ENCODE results near the gene MREG. TPM values are rescaled to one million over a fixed set of nuclear protein-coding genes. Genes with fewer than 3 reads are reported as not detected.

MREG gene
- total RNA-seq, 1 donor from 2014 or later, result 11.8 TPM

DNA sequence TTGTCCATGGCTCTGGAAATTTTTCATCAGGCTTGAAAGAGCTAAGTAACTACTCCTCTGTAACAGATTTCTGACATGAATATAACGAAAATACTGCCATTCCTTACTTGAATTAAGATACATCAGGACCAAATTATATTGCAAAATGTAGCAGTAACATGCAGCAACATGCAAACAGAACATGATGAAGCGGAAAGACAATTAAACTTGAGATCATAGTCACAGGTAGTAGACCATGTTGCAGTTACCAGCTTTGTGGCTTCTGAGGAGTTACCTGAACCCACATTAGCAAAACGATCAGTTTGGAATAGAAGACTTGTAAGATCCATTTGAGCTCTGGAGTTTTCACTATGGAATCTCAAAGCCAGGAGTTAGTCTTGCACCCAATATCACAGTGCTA is 76.2 kb downstream of the MREG start:
- Histone ChIP-seq H3K27ac (no peak overlapping the region), H3K4me3 (no peak overlapping the region), H3K9me3 (no peaks in the 10 kb centered on the region), H3K27me3 (no peaks in the 10 kb centered on the region), H3K4me1 (no peaks in the 10 kb centered on the region), H3K36me3 (no peaks in the 10 kb centered on the region)
- TF ChIP-seq, protein P1, sequence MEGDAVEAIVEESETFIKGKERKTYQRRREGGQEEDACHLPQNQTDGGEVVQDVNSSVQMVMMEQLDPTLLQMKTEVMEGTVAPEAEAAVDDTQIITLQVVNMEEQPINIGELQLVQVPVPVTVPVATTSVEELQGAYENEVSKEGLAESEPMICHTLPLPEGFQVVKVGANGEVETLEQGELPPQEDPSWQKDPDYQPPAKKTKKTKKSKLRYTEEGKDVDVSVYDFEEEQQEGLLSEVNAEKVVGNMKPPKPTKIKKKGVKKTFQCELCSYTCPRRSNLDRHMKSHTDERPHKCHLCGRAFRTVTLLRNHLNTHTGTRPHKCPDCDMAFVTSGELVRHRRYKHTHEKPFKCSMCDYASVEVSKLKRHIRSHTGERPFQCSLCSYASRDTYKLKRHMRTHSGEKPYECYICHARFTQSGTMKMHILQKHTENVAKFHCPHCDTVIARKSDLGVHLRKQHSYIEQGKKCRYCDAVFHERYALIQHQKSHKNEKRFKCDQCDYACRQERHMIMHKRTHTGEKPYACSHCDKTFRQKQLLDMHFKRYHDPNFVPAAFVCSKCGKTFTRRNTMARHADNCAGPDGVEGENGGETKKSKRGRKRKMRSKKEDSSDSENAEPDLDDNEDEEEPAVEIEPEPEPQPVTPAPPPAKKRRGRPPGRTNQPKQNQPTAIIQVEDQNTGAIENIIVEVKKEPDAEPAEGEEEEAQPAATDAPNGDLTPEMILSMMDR (IDR thresholded peaks at IDR 0.05), result no peak
- TF ChIP-seq POLR2A (IDR thresholded peaks at IDR 0.05) (no peak), POLR2AphosphoS5 (IDR thresholded peaks at IDR 0.05; ENCODE audit: insufficient read depth in 1 of 2, low read depth in 1 of 2) (no peak)
- intact Hi-C loops (cut with DNase I), result no loop called here
- DNase-seq (ENCODE audit: extremely low spot score in 2 of 2), result no peak

- intact Hi-C loops (cut with DNase I), result no loop called here
- Histone ChIP-seq H3K27me3 (no peaks in the 10 kb centered on the region), H3K4me3 (no peak overlapping the region), H3K36me3 (no peaks in the 10 kb centered on the region), H3K9me3 (no peaks in the 10 kb centered on the region), H3K27ac (no peak overlapping the region), H3K4me1 (no peaks in the 10 kb centered on the region)
- no peak for TF ChIP-seq POLR2A (IDR thresholded peaks at IDR 0.05)
- no peak for DNase-seq (ENCODE audit: extremely low spot score in 2 of 2)
Measured at GRCh38 chr2:215933151-215933550, 80.2 kb downstream of the MREG start.

- Histone ChIP-seq H3K9me3 (no peaks in the 10 kb centered on the region), H3K36me3 (no peaks in the 10 kb centered on the region), H3K27ac (no peak overlapping the region), H3K27me3 (no peaks in the 10 kb centered on the region), H3K4me3 (no peak overlapping the region), H3K4me1 (no peaks in the 10 kb centered on the region)
- intact Hi-C loops (cut with DNase I), result loop anchor here (2.0 kb wide), 1 partner anchor 537 kb away; no protein-coding TSS in a partner anchor
- no peak for DNase-seq (ENCODE audit: extremely low spot score in 2 of 2)
- TF ChIP-seq POLR2A (IDR thresholded peaks at IDR 0.05) (no peak), POLR2AphosphoS5 (IDR thresholded peaks at IDR 0.05; ENCODE audit: insufficient read depth in 1 of 2, low read depth in 1 of 2) (no peak)
- TF ChIP-seq, protein P1 (IDR thresholded peaks at IDR 0.05), result peak; percentile 23 to 71 (median 69)
Measured at GRCh38 chr2:215931256-215931903, 82.0 kb downstream of the MREG start.

DNA sequence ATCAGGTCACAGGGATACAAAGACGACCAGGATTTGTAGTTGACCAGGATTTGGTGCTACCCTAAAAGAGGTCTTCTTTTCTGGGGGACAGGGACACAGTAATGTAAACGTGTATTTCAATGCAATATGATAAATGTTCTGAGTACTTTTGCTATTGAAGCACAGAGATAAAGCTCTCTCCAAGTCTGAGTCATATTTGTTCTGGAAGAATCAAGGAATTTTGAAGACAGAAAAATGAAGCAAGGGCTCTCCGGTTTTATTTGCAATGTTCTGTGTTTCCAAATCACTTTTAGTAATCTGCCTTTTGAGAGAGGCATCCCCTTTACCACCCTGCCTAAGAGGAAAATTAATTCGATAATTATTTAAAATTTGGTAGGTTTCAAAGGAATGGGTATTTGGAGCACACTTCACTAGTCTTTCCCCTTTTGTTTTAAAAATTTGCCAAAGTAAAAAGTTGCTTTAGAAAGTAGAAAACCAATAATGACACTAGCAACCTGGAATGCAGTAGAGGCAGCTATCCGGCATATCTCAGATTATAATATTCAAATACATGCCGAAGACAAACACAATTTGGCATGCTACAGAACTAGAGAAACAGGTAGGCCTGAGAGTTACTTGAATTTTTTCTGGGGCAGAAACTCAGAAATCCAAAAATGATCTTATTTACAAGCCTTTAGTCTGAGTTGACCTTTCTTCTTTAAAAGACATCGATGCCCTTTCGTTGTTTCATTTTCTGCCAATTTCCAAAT is 82.7 kb downstream of the MREG start:
- Histone ChIP-seq H3K9me3 (no peaks in the 10 kb centered on the region), H3K4me1 (no peaks in the 10 kb centered on the region), H3K4me3 (no peak overlapping the region), H3K27me3 (no peaks in the 10 kb centered on the region), H3K27ac (no peak overlapping the region), H3K36me3 (no peaks in the 10 kb centered on the region)
- DNase-seq (ENCODE audit: extremely low spot score in 2 of 2), result no peak
- no peak for TF ChIP-seq POLR2A (IDR thresholded peaks at IDR 0.05)
- TF ChIP-seq POLR2AphosphoS5 (IDR thresholded peaks at IDR 0.05; ENCODE audit: insufficient read depth in 1 of 2, low read depth in 1 of 2), result no peak
- TF ChIP-seq, protein P1 (IDR thresholded peaks at IDR 0.05), result no peak
- intact Hi-C loops (cut with DNase I), result loop anchor here (2.0 kb wide), 1 partner anchor 536 kb away; no protein-coding TSS in a partner anchor

- no peak for DNase-seq (ENCODE audit: extremely low spot score in 2 of 2)
- TF ChIP-seq, protein P1 (IDR thresholded peaks at IDR 0.05), result no peak
- TF ChIP-seq POLR2A (IDR thresholded peaks at IDR 0.05), result no peak
- TF ChIP-seq POLR2AphosphoS5 (IDR thresholded peaks at IDR 0.05; ENCODE audit: insufficient read depth in 1 of 2, low read depth in 1 of 2), result no peak
- H3K36me3 ChIP-seq, result no peaks in the 10 kb centered on the region
- intact Hi-C loops (cut with DNase I), result loop anchor here (2.0 kb wide), 1 partner anchor 535 kb away; no protein-coding TSS in a partner anchor
- no peak overlapping the region for H3K27ac ChIP-seq
- no peaks in the 10 kb centered on the region for H3K27me3 ChIP-seq
- H3K9me3 ChIP-seq, result no peaks in the 10 kb centered on the region
- no peak overlapping the region for H3K4me3 ChIP-seq
- H3K4me1 ChIP-seq, result no peaks in the 10 kb centered on the region
Measured at GRCh38 chr2:215929602-215930335, 83.6 kb downstream of the MREG start.
